Adrenal gland (tissue), 12 donors: Measurements from ENCODE around the gene CCDC170. TPM values are rescaled to one million over a fixed set of nuclear protein-coding genes. Genes with fewer than 3 reads are reported as not detected.

ENCODE experiments used
- DNase-seq, 7 donors: peaks; one replicate each; pipeline ENCODE4 v3.0.0-alpha.2; 2019 to 2020
- H3K27ac ChIP-seq, 5 donors: fragments of 200-600 bp; sonication (generic) in 4 of 5; 1 replicate in 3 of 5; 2 replicates in 2 of 5; pipeline versions ENCODE4 v1.5.1 to v1.8.0; 2016 to 2020; ENCODE audit warnings: mild to moderate bottlenecking in 1 of 5
- H3K27me3 ChIP-seq: fragments of 200-600 bp; 2 replicates; pipeline ENCODE4 v1.8.0; 2021
- H3K36me3 ChIP-seq, 2 donors: fragments of 200-600 bp; replicated peaks in 1 of 2; 1 replicate in 1 of 2; 2 replicates in 1 of 2; pipeline versions ENCODE4 v1.5.1 to v1.8.0; 2018 to 2022
- H3K4me1 ChIP-seq, 2 donors: fragments of 200-600 bp; replicated peaks in 1 of 2; 1 replicate in 1 of 2; 2 replicates in 1 of 2; pipeline versions ENCODE4 v1.5.1 to v1.8.0; 2018 to 2021
- H3K4me3 ChIP-seq, 4 donors: fragments of 200-600 bp; sonication (generic) in 3 of 4; one replicate each; pipeline ENCODE4 v1.5.1; 2016 to 2018
- H3K9me3 ChIP-seq, 3 donors: fragments of 200-600 bp; sonication (generic) in 1 of 3; replicated peaks in 1 of 3; 1 replicate in 2 of 3; 2 replicates in 1 of 3; pipeline versions ENCODE4 v1.5.1 to v1.8.0; 2016 to 2021
- CTCF ChIP-seq, 6 experiments: fragments of 450-650 bp in 4 of 6; fragments of 200-600 bp in 2 of 6; sonication (generic) in 1 of 6; IDR thresholded peaks; 1 replicate in 5 of 6; 2 replicates in 1 of 6; pipeline versions ENCODE4 v1.5.1 to v1.8.0; 2016 to 2021; ENCODE audit warnings: antibody characterized with exemption in 6 of 6, mild to moderate bottlenecking in 2 of 6, moderate library complexity in 1 of 6
- POLR2A ChIP-seq, 2 donors: fragments of 450-650 bp; IDR thresholded peaks; one replicate each; pipeline ENCODE4 v1.6.1; 2017; ENCODE audit warnings: antibody characterized with exemption in 2 of 2, mild to moderate bottlenecking in 2 of 2, moderate library complexity in 1 of 2
- WGBS, 4 donors: extraction: QIAGEN DNeasy Blood & Tissue Kit in 2 of 4; methylation state at CpG; one replicate each; pipeline versions ENCODE4 v1.1.5 to v1.1.7; 2013 to 2017; 5-methylcytosine and 5-hydroxymethylcytosine counted together
- intact Hi-C, 2 donors: fragments of 100-400 bp; cut with DNase I; formaldehyde crosslinking; loops; one replicate each; pipeline versions ENCODE4 v1.14.1 to v1.15.0; 2022 to 2023
- polyA plus RNA-seq, 3 donors: library from polyadenylated mRNA; stranded (reverse); fragments of 200-250 nt in 2 of 3; fragments of 350-450 nt in 1 of 3; fragmentation: Illumina TruSeq in 1 of 3; extraction: RNeasy Lipid Tissue Mini Kit (QIAGEN cat#74804) in 1 of 3; gene quantifications; one replicate each; pipeline ENCODE4 v1.2.3, GENCODE V29; 2013 to 2014
- total RNA-seq, 9 donors: library from RNA; depleted of rRNA in 4 of 9; stranded (reverse); fragments of >200 nt in 4 of 9; fragments of 120-200 nt in 1 of 9; fragmentation: NEBNext Ultra II Directional in 1 of 9; extraction: Animal tissue kit (Norgen Biotek cat#: 25700) in 1 of 9; gene quantifications; one replicate each; pipeline versions ENCODE4 v1.1.0 to v1.2.4, GENCODE V29; 2013 to 2023
- donor health status: healthy with polysubstance abuse.
- donor health status: Bipolar disorder and iron deficiency.
- donor health status: DM: yes; HTN: yes; CAD: no.
- donor health status: DM: no; HTN: no; CAD: no.
- donor health status: DM: no; HTN: no; CAD: no.
- donor health status: DM: yes; HTN: yes; CAD: no.

Gene CCDC170
- total and polyA plus RNA-seq, 12 donors, result 2.0 to 13.5 (median 6.1) TPM

- no peak overlapping the region for H3K27ac ChIP-seq
- 63 to 72% (median 70%) methylated on average over 3 to 4 of the region's 4 CpGs for WGBS, 4 donors
- intact Hi-C loops, result no loop called here
- peaks cover 0 to 7% (median 0%) of the 10 kb centered on the region in 3 donors for H3K9me3 ChIP-seq
- no peaks in the 10 kb centered on the region for H3K27me3 ChIP-seq
- TF ChIP-seq POLR2A (IDR thresholded peaks at IDR 0.05), result no peak
- TF ChIP-seq CTCF (IDR thresholded peaks at IDR 0.05), result no peak
- DNase-seq, result no peak
- H3K4me1 ChIP-seq, result no peaks in the 10 kb centered on the region
- H3K36me3 ChIP-seq, result no peaks in the 10 kb centered on the region
- H3K4me3 ChIP-seq, result no peak overlapping the region
Observed at GRCh38 chr6:151564654-151565053, 70.8 kb downstream of the CCDC170 start.

GRCh38 chr6:151565940-151566339 is 72.1 kb downstream of the CCDC170 start:
- H3K27me3 ChIP-seq, result no peaks in the 10 kb centered on the region
- H3K4me1 ChIP-seq, result no peaks in the 10 kb centered on the region
- H3K36me3 ChIP-seq, result no peaks in the 10 kb centered on the region
- WGBS, 4 donors, result 60 to 88% (median 70%) methylated on average over 1 of the region's 1 CpG
- H3K4me3 ChIP-seq, result no peak overlapping the region
- TF ChIP-seq POLR2A (IDR thresholded peaks at IDR 0.05), result no peak
- no peak for TF ChIP-seq CTCF (IDR thresholded peaks at IDR 0.05)
- H3K9me3 ChIP-seq, result peaks cover 0 to 7% (median 0%) of the 10 kb centered on the region in 3 donors
- no peak overlapping the region for H3K27ac ChIP-seq
- intact Hi-C loops, result no loop called here
- no peak for DNase-seq

- 46 to 50% (median 48%) methylated on average over 2 of the region's 2 CpGs for WGBS, 4 donors
- TF ChIP-seq CTCF (IDR thresholded peaks at IDR 0.05) (no peak), POLR2A (IDR thresholded peaks at IDR 0.05) (no peak)
- intact Hi-C loops, result no loop called here
Observed at GRCh38 chr6:151566557-151566956, 72.7 kb downstream of the CCDC170 start.

GRCh38 chr6:151576633-151577032 is 82.8 kb downstream of the CCDC170 start:
- H3K27me3 ChIP-seq, result no peaks in the 10 kb centered on the region
- intact Hi-C loops, result no loop called here
- no peaks in the 10 kb centered on the region for H3K36me3 ChIP-seq
- TF ChIP-seq POLR2A (IDR thresholded peaks at IDR 0.05) (no peak), CTCF (IDR thresholded peaks at IDR 0.05) (no peak)
- no peak for DNase-seq
- no peak overlapping the region for H3K27ac ChIP-seq
- WGBS, 4 donors, result 86 to 93% (median 89%) methylated on average over 8 of the region's 8 CpGs
- H3K9me3 ChIP-seq, result no peaks in the 10 kb centered on the region
- H3K4me1 ChIP-seq, result no peaks in the 10 kb centered on the region
- no peak overlapping the region for H3K4me3 ChIP-seq

More at GRCh38 chr6:151566557-151566956, 72.7 kb downstream of the CCDC170 start:
- Histone ChIP-seq H3K9me3 (peaks cover 0 to 5% (median 0%) of the 10 kb centered on the region in 3 donors), H3K4me3 (no peak overlapping the region), H3K36me3 (no peaks in the 10 kb centered on the region), H3K27ac (no peak overlapping the region), H3K4me1 (no peaks in the 10 kb centered on the region), H3K27me3 (no peaks in the 10 kb centered on the region)
- DNase-seq, result no peak
